Natural killer cell (primary cell): ENCODE measurements around the gene BOK. TPM values are rescaled to one million over a fixed set of nuclear protein-coding genes. Genes with fewer than 3 reads are reported as not detected.

Experiments used
- ATAC-seq, 3 donors: fragments of 150-1000 bp in 2 of 3; fragments of 200-7000 bp in 1 of 3; cut with Tn5 transposase; 1 replicate in 1 of 3; 2 replicates in 2 of 3; pipeline ENCODE4 v1.10.0; 2021; ENCODE audit warnings: mild to moderate bottlenecking in 2 of 3, moderate library complexity in 2 of 3
- DNase-seq, 2 donors: peaks; one replicate each; pipeline versions ENCODE4 v3.0.0 to v3.0.0-alpha.2; 2013 to 2021; ENCODE audit warnings: mixed read lengths in 1 of 2
- H3K27ac ChIP-seq: one replicate; pipeline ENCODE4 v1.5.1; 2013; ENCODE audit warnings: mild to moderate bottlenecking, low read length
- H3K27me3 ChIP-seq: one replicate; pipeline ENCODE4 v1.6.1; 2013; ENCODE audit warnings: low read length; ENCODE audit not compliant: control insufficient read depth, insufficient read depth
- H3K36me3 ChIP-seq: one replicate; pipeline ENCODE4 v1.6.1; 2013; ENCODE audit warnings: low read length; ENCODE audit not compliant: control insufficient read depth, insufficient read depth
- H3K4me1 ChIP-seq: one replicate; pipeline ENCODE4 v1.6.1; 2013; ENCODE audit warnings: low read length; ENCODE audit not compliant: control insufficient read depth, insufficient read depth
- H3K4me3 ChIP-seq: one replicate; pipeline ENCODE4 v1.5.1; 2013; ENCODE audit warnings: low read length
- H3K9me3 ChIP-seq: one replicate; pipeline ENCODE4 v1.6.1; 2013; ENCODE audit warnings: low read length; ENCODE audit not compliant: control insufficient read depth, insufficient read depth
- H3K27ac Mint-ChIP-seq, 2 donors: one replicate each; pipeline ENCODE4 v1.8.0; 2022; ENCODE audit warnings: mild to moderate bottlenecking in 2 of 2, mixed read lengths in 2 of 2, moderate library complexity in 1 of 2
- H3K27me3 Mint-ChIP-seq, 2 donors: one replicate each; pipeline ENCODE4 v1.8.0; 2022; ENCODE audit warnings: low read depth in 2 of 2, mixed read lengths in 2 of 2
- H3K36me3 Mint-ChIP-seq: one replicate; pipeline ENCODE4 v1.8.0; 2022; ENCODE audit warnings: mixed read lengths
- H3K4me1 Mint-ChIP-seq, 2 donors: one replicate each; pipeline ENCODE4 v1.8.0; 2022; ENCODE audit warnings: mixed read lengths in 2 of 2
- H3K4me3 Mint-ChIP-seq: one replicate; pipeline ENCODE4 v1.8.0; 2022; ENCODE audit warnings: mild to moderate bottlenecking, moderate library complexity, mixed read lengths
- H3K9me3 Mint-ChIP-seq, 2 donors: one replicate each; pipeline ENCODE4 v1.8.0; 2022; ENCODE audit warnings: mixed read lengths in 2 of 2
- CTCF ChIP-seq: fragments of 200-600 bp; IDR thresholded peaks from one replicate; pipeline ENCODE4 v1.8.0; 2022; ENCODE audit warnings: antibody characterized with exemption
- WGBS: methylation state at CpG from one replicate; pipeline ENCODE4 v1.1.7; 2013; ENCODE audit warnings: missing lambda C conversion rate; ENCODE audit not compliant: insufficient coverage; 5-methylcytosine and 5-hydroxymethylcytosine counted together
- intact Hi-C: fragments of 100-400 bp; cut with micrococcal nuclease; formaldehyde crosslinking; loops from one replicate; pipeline ENCODE4 v1.14.2; 2022
- total RNA-seq, 4 donors: library from RNA; stranded (reverse); fragments of 120-200 nt in 1 of 4; gene quantifications; one replicate each; pipeline versions ENCODE4 v1.2.3 to v1.2.4, GENCODE V29; 2013 to 2022

Gene BOK
- total RNA-seq, 3 donors from 2014 or later (not counting 1 experiment from before 2014, with no cell fraction given): 11.0 to 23.7 (median 19.6) TPM

- no peak overlapping the region for H3K27ac Mint-ChIP-seq
- no peak overlapping the region for H3K4me3 Mint-ChIP-seq
- peaks cover 0 to 2% of the 10 kb centered on the region in 2 donors for H3K9me3 Mint-ChIP-seq
- H3K9me3 ChIP-seq: peaks cover 5% of the 10 kb centered on the region
- H3K36me3 Mint-ChIP-seq: no peaks in the 10 kb centered on the region
- WGBS: 83% methylated on average over 8 of the region's 8 CpGs
- H3K36me3 ChIP-seq: no peaks in the 10 kb centered on the region
- no peaks in the 10 kb centered on the region for H3K27me3 ChIP-seq
- ATAC-seq (no peak), DNase-seq (no peak)
- intact Hi-C loops: no loop called here
- H3K4me3 ChIP-seq: no peak overlapping the region
- no peak for TF ChIP-seq CTCF
- no peaks in the 10 kb centered on the region for H3K4me1 Mint-ChIP-seq
- H3K27me3 Mint-ChIP-seq: peaks cover 3 to 6% of the 10 kb centered on the region in 2 donors
- no peaks in the 10 kb centered on the region for H3K4me1 ChIP-seq
- no peak overlapping the region for H3K27ac ChIP-seq
Observed at GRCh38 chr2:241530571-241530970, 28.0 kb upstream of the BOK start.

GRCh38 chr2:241531161-241531722, 27.3 kb upstream of the BOK start:
- Histone ChIP-seq H3K4me3 (no peak overlapping the region), H3K9me3 (peaks cover 3% of the 10 kb centered on the region), H3K4me1 (no peaks in the 10 kb centered on the region), H3K36me3 (no peaks in the 10 kb centered on the region), H3K27ac (no peak overlapping the region), H3K27me3 (no peaks in the 10 kb centered on the region)
- 87% methylated on average over 12 of the region's 13 CpGs for WGBS
- DNase-seq (no peak), ATAC-seq (no peak)
- TF ChIP-seq CTCF: no peak
- intact Hi-C loops: no loop called here
- Mint-ChIP-seq H3K36me3 (no peaks in the 10 kb centered on the region), H3K27me3 (peaks cover 3 to 6% of the 10 kb centered on the region in 2 donors), H3K4me3 (no peak overlapping the region), H3K27ac (no peak overlapping the region), H3K9me3 (peaks cover 0 to 2% of the 10 kb centered on the region in 2 donors), H3K4me1 (no peaks in the 10 kb centered on the region)

GRCh38 chr2:241532168-241532567, 26.4 kb upstream of the BOK start:
- H3K27me3 Mint-ChIP-seq: peaks cover 3 to 6% of the 10 kb centered on the region in 2 donors
- Histone ChIP-seq H3K9me3 (no peaks in the 10 kb centered on the region), H3K27me3 (no peaks in the 10 kb centered on the region), H3K27ac (no peak overlapping the region), H3K36me3 (no peaks in the 10 kb centered on the region), H3K4me1 (no peaks in the 10 kb centered on the region), H3K4me3 (no peak overlapping the region)
- no peaks in the 10 kb centered on the region for H3K36me3 Mint-ChIP-seq
- WGBS: 90% methylated on average over 8 of the region's 8 CpGs
- H3K9me3 Mint-ChIP-seq: no peaks in the 10 kb centered on the region
- intact Hi-C loops: no loop called here
- DNase-seq (no peak), ATAC-seq (no peak)
- H3K27ac Mint-ChIP-seq: no peak overlapping the region
- TF ChIP-seq CTCF: no peak
- H3K4me3 Mint-ChIP-seq: no peak overlapping the region
- H3K4me1 Mint-ChIP-seq: no peaks in the 10 kb centered on the region
